Esophagus squamous epithelium (tissue), 5 donors: ENCODE measurements around the gene TMED10. TPM values are rescaled to one million over a fixed set of nuclear protein-coding genes. Genes with fewer than 3 reads are reported as not detected.
"Not testable (repeated sequence)": the region's sequence is repeated elsewhere in the genome, so short reads cannot be mapped to it uniquely, and the experiment has no call there.

Source experiments
- DNase-seq: peaks from one replicate; lab custom pipeline; 2025; lab: John Stamatoyannopoulos, UW
- H3K27ac ChIP-seq, 4 donors: fragments of 200-600 bp; sonication (generic); one replicate each; pipeline ENCODE4 v1.5.1; 2016 to 2019; ENCODE audit warnings: mild to moderate bottlenecking in 1 of 4
- H3K27me3 ChIP-seq, 4 donors: fragments of 200-600 bp; sonication (generic); 1 replicate in 3 of 4; 2 replicates in 1 of 4; pipeline versions ENCODE4 v1.5.1 to v1.6.0; 2017 to 2021; ENCODE audit warnings: antibody characterized with exemption in 1 of 4
- H3K36me3 ChIP-seq, 3 donors: fragments of 200-600 bp; sonication (generic); one replicate each; pipeline ENCODE4 v1.5.1; 2016 to 2019
- H3K4me1 ChIP-seq, 3 donors: fragments of 200-600 bp; sonication (generic); one replicate each; pipeline ENCODE4 v1.5.1; 2017 to 2019
- H3K4me3 ChIP-seq, 4 donors: fragments of 200-600 bp; sonication (generic); 1 replicate in 3 of 4; 2 replicates in 1 of 4; pipeline ENCODE4 v1.5.1; 2016 to 2019; ENCODE audit warnings: mild to moderate bottlenecking in 2 of 4, moderate library complexity in 1 of 4
- H3K9me3 ChIP-seq, 3 donors: fragments of 200-600 bp; sonication (generic); one replicate each; pipeline ENCODE4 v1.5.1; 2016 to 2019
- POLR2A ChIP-seq, 4 donors: fragments of 450-650 bp; IDR thresholded peaks; one replicate each; pipeline ENCODE4 v1.6.1; 2017; ENCODE audit warnings: antibody characterized with exemption in 4 of 4, mild to moderate bottlenecking in 4 of 4, moderate library complexity in 3 of 4
- WGBS, 2 donors: methylation state at CpG; one replicate each; pipeline ENCODE4 v1.1.5; 2018; 5-methylcytosine and 5-hydroxymethylcytosine counted together
- intact Hi-C: fragments of 100-400 bp; cut with DNase I; formaldehyde crosslinking; loops from one replicate; pipeline ENCODE4 v1.15.0; 2022
- total RNA-seq, 4 donors: library from RNA; depleted of rRNA; stranded (reverse); fragments of >200 nt; gene quantifications; one replicate each; pipeline ENCODE4 v1.1.0, GENCODE V29; 2016
- TF ChIP-seq, protein P1 (sequence below), 6 experiments: fragments of 450-650 bp in 4 of 6; fragments of 200-600 bp in 2 of 6; sonication (generic) in 2 of 6; IDR thresholded peaks; one replicate each; pipeline ENCODE4 v1.5.1; 2016 to 2019; ENCODE audit warnings: antibody characterized with exemption in 6 of 6, mild to moderate bottlenecking in 4 of 6, moderate library complexity in 4 of 6
- donor health status: DM: yes; HTN: yes; CAD: no.

Gene TMED10
- total RNA-seq, 4 donors from 2014 or later = 174 to 267 (median 206) TPM

DNA sequence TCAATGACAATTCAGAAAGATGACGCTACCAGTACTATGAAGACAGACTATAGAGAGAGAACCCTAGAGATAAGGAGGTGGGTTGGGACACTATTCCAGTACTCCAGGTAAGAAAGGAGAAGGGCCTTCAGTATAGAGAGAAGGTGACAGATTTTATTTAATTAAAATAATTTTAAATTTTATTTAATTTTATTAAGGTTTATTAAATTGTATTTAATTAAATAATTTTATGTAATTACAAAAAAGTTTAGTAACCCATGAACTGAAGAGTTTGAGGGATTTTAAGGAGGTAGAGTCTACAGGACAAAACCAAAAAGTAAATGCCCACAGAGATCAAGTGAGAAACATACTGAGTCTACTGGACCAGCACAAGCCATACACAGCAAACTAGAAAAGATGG is 20.3 kb downstream of the TMED10 start:
- Histone ChIP-seq H3K27me3 (no peaks in the 10 kb centered on the region), H3K27ac (no peak overlapping the region), H3K9me3 (no peaks in the 10 kb centered on the region), H3K36me3 (peaks cover 0 to 14% (median 0%) of the 10 kb centered on the region in 3 donors), H3K4me3 (no peak overlapping the region), H3K4me1 (peaks cover 0 to 59% (median 11%) of the 10 kb centered on the region in 3 donors)
- DNase-seq = no peak
- no peak for TF ChIP-seq POLR2A (IDR thresholded peaks at IDR 0.05)
- TF ChIP-seq, protein P1, sequence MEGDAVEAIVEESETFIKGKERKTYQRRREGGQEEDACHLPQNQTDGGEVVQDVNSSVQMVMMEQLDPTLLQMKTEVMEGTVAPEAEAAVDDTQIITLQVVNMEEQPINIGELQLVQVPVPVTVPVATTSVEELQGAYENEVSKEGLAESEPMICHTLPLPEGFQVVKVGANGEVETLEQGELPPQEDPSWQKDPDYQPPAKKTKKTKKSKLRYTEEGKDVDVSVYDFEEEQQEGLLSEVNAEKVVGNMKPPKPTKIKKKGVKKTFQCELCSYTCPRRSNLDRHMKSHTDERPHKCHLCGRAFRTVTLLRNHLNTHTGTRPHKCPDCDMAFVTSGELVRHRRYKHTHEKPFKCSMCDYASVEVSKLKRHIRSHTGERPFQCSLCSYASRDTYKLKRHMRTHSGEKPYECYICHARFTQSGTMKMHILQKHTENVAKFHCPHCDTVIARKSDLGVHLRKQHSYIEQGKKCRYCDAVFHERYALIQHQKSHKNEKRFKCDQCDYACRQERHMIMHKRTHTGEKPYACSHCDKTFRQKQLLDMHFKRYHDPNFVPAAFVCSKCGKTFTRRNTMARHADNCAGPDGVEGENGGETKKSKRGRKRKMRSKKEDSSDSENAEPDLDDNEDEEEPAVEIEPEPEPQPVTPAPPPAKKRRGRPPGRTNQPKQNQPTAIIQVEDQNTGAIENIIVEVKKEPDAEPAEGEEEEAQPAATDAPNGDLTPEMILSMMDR (IDR thresholded peaks at IDR 0.05) = no peak
- 88 to 91% methylated on average over 1 of the region's 1 CpG for WGBS, 2 donors
- intact Hi-C loops = no loop called here

DNA sequence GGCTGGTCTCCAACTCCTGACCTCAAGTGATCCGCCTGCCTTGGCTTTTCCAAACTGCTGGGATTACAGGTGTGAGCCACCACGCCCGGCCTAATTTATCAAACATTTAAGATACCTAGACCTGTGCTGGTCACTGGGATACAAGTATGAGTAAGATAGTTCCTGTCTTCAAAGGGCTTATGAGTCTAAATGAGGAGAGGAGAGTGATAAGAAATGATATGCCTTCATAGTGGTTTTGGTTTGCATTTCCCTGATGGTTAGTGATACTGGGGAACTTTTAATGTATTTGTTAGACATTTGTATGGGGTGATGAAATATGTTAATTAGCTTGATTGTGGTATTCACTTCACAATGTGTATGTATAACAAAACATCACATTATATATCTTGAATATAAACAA is 21.2 kb downstream of the TMED10 start:
- intact Hi-C loops = no loop called here
- peaks cover 0 to 69% (median 14%) of the 10 kb centered on the region in 3 donors for H3K4me1 ChIP-seq
- no peaks in the 10 kb centered on the region for H3K9me3 ChIP-seq
- H3K4me3 ChIP-seq = no peak overlapping the region
- no peak for DNase-seq
- no peak overlapping the region for H3K27ac ChIP-seq
- no peak for TF ChIP-seq POLR2A (IDR thresholded peaks at IDR 0.05)
- TF ChIP-seq, protein P1 (IDR thresholded peaks at IDR 0.05) = no peak
- 76 to 91% methylated on average over 3 of the region's 3 CpGs for WGBS, 2 donors
- H3K27me3 ChIP-seq = no peaks in the 10 kb centered on the region
- peaks cover 0 to 17% (median 0%) of the 10 kb centered on the region in 3 donors for H3K36me3 ChIP-seq

DNA sequence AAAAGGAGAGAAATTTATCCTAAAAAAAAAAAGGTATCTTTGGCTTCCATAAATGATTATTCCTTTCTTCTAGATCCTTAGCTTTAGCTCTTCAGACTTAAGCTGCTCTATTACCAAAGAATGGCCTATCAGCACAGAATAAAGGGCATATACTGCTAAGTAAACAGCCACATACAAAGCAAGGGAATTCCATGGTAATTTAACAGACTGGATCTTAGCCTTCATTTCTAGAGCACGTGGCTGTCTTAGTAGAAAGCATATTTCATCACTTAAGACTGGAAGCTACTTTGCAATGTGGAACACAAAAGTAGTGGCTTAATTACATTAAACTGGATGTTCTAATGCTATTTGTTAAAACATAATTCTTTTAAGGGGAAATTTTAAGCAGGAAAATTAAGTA is 23.1 kb downstream of the TMED10 start:
- no peak for DNase-seq
- H3K4me1 ChIP-seq = peaks cover 3 to 75% (median 30%) of the 10 kb centered on the region in 3 donors
- TF ChIP-seq POLR2A (IDR thresholded peaks at IDR 0.05) = no peak
- TF ChIP-seq, protein P1 (IDR thresholded peaks at IDR 0.05) = no peak
- no peak overlapping the region for H3K27ac ChIP-seq
- H3K4me3 ChIP-seq = no peak overlapping the region
- H3K27me3 ChIP-seq = no peaks in the 10 kb centered on the region
- H3K36me3 ChIP-seq = peaks cover 0 to 30% (median 7%) of the 10 kb centered on the region in 3 donors
- intact Hi-C loops = no loop called here
- no peaks in the 10 kb centered on the region for H3K9me3 ChIP-seq
- WGBS, 2 donors = 63 to 85% methylated on average over 1 of the region's 1 CpG

DNA sequence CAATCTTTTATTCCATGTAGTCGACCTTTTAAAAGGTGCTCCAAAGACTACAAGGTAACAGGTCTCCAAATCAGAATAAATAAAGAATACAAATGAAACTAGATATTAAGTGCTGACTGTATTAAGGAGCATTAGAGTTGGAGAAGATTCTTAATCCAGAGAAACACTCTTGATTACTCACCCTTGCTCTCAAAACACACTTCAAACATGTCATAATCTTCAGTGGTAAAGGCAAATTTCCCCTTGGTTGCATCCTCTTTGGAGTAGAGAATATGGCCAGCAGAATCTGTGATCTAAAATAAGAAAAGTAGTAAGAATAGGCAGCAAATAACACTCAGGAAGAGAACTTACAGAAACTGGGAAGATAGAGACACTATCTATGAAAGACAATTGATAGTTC is 24.6 kb downstream of the TMED10 start:
- intact Hi-C loops = no loop called here
- H3K9me3 ChIP-seq = no peaks in the 10 kb centered on the region
- 72 to 74% methylated on average over 1 of the region's 1 CpG for WGBS, 2 donors
- no peak for TF ChIP-seq POLR2A (IDR thresholded peaks at IDR 0.05)
- TF ChIP-seq, protein P1 (IDR thresholded peaks at IDR 0.05) = no peak
- H3K27me3 ChIP-seq = no peaks in the 10 kb centered on the region
- H3K27ac ChIP-seq = peak overlapping the region in 1 of 4 donors; percentile 81
- H3K4me1 ChIP-seq = peaks cover 9 to 80% (median 40%) of the 10 kb centered on the region in 3 donors
- no peak overlapping the region for H3K4me3 ChIP-seq
- no peak for DNase-seq
- peaks cover 0 to 35% (median 7%) of the 10 kb centered on the region in 3 donors for H3K36me3 ChIP-seq

DNA sequence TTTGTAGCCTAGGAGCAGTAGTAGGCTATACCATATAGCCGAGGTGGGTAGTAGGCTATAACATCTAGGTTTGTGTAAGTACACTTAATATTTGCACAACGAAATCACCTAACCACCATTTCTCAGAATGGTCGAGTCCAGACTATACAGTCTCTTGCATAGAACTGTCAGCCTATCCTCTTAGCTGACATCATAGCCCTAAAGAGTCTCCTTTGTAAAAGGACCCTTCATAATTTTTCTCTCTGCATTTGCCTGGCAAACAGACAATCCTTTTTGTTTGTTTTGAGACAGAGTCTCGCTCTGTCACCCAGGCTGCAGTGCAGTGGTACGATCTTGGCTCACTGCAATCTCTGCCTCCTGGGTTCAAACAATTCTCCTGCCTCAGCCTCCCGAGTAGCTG is 25.8 kb downstream of the TMED10 start:
- 78 to 79% methylated on average over 6 of the region's 6 CpGs for WGBS, 2 donors
- H3K4me3 ChIP-seq, H3K27me3 ChIP-seq, intact Hi-C loops, DNase-seq, H3K9me3 ChIP-seq: not testable (repeated sequence)
- Histone ChIP-seq H3K4me1 (peaks cover 9 to 82% (median 40%) of the 10 kb centered on the region in 3 donors), H3K36me3 (peaks cover 0 to 40% (median 7%) of the 10 kb centered on the region in 3 donors), H3K27ac (peak overlapping the region; percentile 8 to 89 (median 82))

DNA sequence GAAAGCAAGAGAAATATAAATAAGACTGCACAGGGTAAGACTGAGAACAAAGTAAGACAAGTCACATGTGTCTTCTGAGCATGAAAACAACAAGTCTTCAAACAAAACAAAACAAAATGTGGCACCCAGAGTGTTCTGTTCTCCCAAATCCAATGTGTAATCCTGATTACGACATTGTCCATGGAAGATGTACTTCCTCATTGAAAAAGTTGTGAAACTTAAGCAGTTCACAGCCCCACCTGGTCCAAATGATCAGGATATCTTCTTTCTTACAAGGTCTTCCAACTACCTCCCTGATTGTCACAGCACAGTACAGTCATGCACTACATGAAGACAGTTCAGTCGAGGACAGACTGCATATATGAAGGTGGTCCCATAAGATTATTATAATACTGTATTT is 26.3 kb downstream of the TMED10 start:
- intact Hi-C loops = no loop called here
- H3K9me3 ChIP-seq = no peaks in the 10 kb centered on the region
- H3K36me3 ChIP-seq = peaks cover 0 to 45% (median 7%) of the 10 kb centered on the region in 3 donors
- 63 to 65% methylated on average over 2 of the region's 2 CpGs for WGBS, 2 donors
- peak overlapping the region; percentile 8 to 89 (median 82) for H3K27ac ChIP-seq
- no peaks in the 10 kb centered on the region for H3K27me3 ChIP-seq
- TF ChIP-seq POLR2A (IDR thresholded peaks at IDR 0.05) = no peak
- TF ChIP-seq, protein P1 (IDR thresholded peaks at IDR 0.05) = no peak
- no peak overlapping the region for H3K4me3 ChIP-seq
- peaks cover 9 to 82% (median 43%) of the 10 kb centered on the region in 3 donors for H3K4me1 ChIP-seq
- no peak for DNase-seq
